Measurements from ENCODE around the gene ADAMTS10. TPM values are rescaled to one million over a fixed set of nuclear protein-coding genes. Genes with fewer than 3 reads are reported as not detected.
"Not testable (repeated sequence)": the region's sequence is repeated elsewhere in the genome, so short reads cannot be mapped to it uniquely, and the experiment has no call there.

ADAMTS10 gene
- total RNA-seq, 1 experiment from 2014 or later, result 14.5 TPM

- in situ Hi-C loops (cut with HindIII; ENCODE audit: low sequenced_read_pairs), result no loop called here
- no peak for DNase-seq (ENCODE audit: low spot score)
Observed at GRCh38 chr19:8601796-8602195, 8.7 kb downstream of the ADAMTS10 start.

GRCh38 chr19:8600816-8601215, 9.7 kb downstream of the ADAMTS10 start:
- in situ Hi-C loops (cut with HindIII; ENCODE audit: low sequenced_read_pairs), result no loop called here
- DNase-seq (ENCODE audit: low spot score), result no peak

DNA sequence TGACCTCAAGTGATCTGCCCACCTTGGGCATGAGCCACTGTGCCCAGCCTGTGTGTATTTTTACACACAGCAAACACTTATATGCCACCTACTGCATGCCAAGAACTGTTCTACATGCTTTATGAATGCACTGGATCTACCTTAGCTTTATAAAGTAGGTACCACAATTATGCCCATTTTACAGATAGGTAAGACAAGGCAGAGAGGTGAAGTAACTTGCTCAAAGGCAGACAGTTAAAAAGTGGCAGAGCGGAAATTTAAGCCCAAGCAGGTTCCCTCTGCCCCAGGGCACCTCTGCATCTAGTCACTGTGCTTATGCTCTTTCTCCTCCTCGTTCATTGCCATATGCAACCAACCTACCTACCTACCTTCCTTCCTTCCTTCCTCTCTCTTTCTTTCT, 10.5 kb downstream of the ADAMTS10 start:
- DNase-seq (ENCODE audit: low spot score), result no peak
- in situ Hi-C loops (cut with HindIII; ENCODE audit: low sequenced_read_pairs), result no loop called here

GRCh38 chr19:8596168-8596567, 14.3 kb downstream of the ADAMTS10 start:
- no peak for DNase-seq (ENCODE audit: low spot score)
- in situ Hi-C loops (cut with HindIII; ENCODE audit: low sequenced_read_pairs), result no loop called here

DNA sequence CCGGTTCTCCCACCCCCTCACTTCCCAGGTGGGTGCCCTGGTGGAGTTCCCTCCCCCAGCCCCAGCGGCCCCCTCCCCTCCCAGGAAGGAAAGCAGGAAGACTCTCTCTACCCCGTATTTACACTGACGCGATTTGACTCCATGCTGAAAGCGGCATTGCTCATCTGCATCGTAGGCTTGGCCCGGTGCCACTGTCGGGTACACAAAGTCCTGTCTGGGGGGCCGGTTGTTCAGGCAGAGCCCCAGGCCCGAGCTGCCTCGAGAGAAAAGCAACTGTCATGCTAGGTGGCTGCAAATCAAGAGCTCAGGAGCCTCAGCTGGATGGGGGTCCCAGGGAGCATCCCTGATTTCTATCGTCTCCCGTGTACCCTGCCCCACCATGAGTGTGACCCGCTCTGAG, 14.9 kb downstream of the ADAMTS10 start:
- in situ Hi-C loops (cut with HindIII; ENCODE audit: low sequenced_read_pairs), result no loop called here
- DNase-seq (ENCODE audit: low spot score), result no peak

GRCh38 chr19:8593931-8594330, 16.6 kb downstream of the ADAMTS10 start:
- in situ Hi-C loops (cut with HindIII; ENCODE audit: low sequenced_read_pairs), result no loop called here
- no peak for DNase-seq (ENCODE audit: low spot score)

GRCh38 chr19:8592231-8593009, 18.1 kb downstream of the ADAMTS10 start:
- in situ Hi-C loops (cut with HindIII; ENCODE audit: low sequenced_read_pairs), result no loop called here
- peak; percentile 22 for DNase-seq (ENCODE audit: low spot score)

GRCh38 chr19:8589177-8589714, 21.3 kb downstream of the ADAMTS10 start:
- no peak for DNase-seq (ENCODE audit: low spot score)
- in situ Hi-C loops (cut with HindIII; ENCODE audit: low sequenced_read_pairs), result no loop called here

DNA sequence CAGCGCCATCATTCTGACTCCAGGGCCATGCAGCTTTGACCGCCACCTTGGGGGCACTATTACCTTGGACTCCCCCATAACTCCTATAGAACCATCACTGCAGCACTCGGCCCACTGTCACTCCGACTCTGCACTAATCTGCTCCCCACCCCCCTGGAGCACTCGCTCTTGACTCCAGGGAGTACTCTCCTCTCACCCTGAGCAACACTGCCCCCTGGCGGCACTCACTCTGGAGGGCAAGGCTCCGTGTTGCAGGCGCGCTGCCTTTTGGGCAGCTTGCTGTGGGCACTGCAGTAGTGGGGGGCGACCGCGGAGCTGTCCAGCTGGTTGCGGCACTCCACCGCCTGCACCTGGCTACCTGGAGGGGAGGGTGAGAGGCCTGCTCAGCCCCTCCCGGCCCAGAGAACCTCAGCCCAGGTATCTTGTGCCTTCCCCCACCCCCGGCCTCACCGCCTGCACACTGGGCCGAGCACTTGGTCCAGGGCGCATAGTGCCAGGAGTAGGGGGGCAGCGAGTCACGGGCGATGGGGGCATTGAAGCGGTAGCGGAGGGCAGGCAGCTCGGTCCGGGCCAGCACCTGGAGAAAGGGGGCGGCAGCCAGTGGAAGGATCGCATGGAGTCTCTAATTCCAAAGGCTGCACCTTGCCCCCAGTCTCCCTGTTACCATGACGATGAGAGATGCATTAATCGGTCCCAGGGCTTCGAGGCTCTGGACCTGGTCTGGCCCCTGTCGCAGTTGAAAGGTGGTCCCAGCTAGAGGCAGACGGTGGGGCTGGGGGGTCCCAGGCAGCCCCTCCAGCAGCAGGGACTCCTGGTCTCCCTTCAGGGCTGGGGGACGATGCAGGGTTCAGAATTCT, 24.4 kb downstream of the ADAMTS10 start:
- no peak for DNase-seq (ENCODE audit: low spot score)
- in situ Hi-C loops (cut with HindIII; ENCODE audit: low sequenced_read_pairs), result no loop called here

- in situ Hi-C loops (cut with HindIII; ENCODE audit: low sequenced_read_pairs), result no loop called here
Observed at GRCh38 chr19:8584965-8585893, 25.3 kb downstream of the ADAMTS10 start.

DNA sequence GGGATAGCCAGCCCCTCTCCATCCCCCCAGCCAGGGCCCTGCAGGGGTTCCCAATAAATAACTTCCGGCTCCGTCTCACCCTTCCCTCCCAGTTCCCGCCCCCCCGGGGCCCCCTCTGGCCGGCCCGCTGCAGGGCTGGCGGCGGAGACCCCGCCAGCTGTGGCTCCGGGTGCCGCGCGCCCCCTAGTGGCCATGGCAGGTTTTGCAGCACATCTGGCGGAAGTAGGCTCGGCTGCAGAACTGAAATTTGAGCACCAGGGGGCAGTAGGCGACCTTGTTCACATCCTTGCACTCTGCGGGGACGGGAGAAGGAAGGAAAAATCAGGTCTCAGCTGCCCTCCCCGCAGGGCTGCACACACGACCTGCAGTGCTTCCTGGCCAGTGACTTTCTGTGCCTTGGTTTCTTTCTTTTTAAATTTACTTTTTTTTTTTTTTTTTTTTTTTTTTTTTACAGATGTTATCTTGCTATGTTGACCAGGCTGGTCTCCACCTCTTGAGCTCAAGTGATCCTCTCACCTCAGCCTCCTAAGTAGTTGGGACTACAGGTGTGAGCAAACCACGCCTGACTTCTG, 29.7 kb downstream of the ADAMTS10 start:
- in situ Hi-C loops (cut with HindIII; ENCODE audit: low sequenced_read_pairs), result no loop called here
- peak; percentile 28 for DNase-seq (ENCODE audit: low spot score)

More at GRCh38 chr19:8584965-8585893, 25.3 kb downstream of the ADAMTS10 start:
- no peak for DNase-seq (ENCODE audit: low spot score)

- peak; percentile 35 for DNase-seq (ENCODE audit: low spot score)
- in situ Hi-C loops (cut with HindIII; ENCODE audit: low sequenced_read_pairs), result no loop called here
Observed at GRCh38 chr19:8578642-8579265, 31.8 kb downstream of the ADAMTS10 start.

- in situ Hi-C loops (cut with HindIII; ENCODE audit: low sequenced_read_pairs), result no loop called here
Observed at GRCh38 chr19:8577741-8578140, 32.8 kb downstream of the ADAMTS10 start.

DNA sequence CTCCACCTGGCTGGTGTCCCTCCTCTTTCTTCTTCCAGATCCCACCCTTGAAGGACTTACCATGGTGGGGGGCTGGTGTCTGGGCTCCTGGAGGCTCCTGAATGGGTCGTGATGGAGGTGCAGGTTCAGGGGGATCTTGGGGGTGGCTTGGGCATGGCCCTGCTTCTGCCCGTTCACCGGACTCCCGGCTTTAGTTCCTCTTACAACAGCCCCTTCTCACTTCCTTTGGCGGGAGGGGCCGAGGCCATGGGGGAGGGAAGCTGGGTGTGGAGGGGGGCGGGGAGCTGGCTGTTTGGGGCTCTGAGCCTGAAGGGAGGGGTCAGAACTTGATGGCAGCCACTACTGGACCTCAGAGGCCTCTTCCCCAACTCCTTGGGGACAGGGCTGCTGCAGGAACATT, 33.3 kb downstream of the ADAMTS10 start, which contains the start of gene MYO1F:
Gene MYO1F (minus strand): TSS at position 196 of the 400 bp plus-strand sequence. CDS start 133 bp downstream, at position 63.
- no peak for DNase-seq (ENCODE audit: low spot score)
- in situ Hi-C loops (cut with HindIII; ENCODE audit: low sequenced_read_pairs), result no loop called here

More at GRCh38 chr19:8577741-8578140, 32.8 kb downstream of the ADAMTS10 start:
- no peak for DNase-seq (ENCODE audit: low spot score)

DNA sequence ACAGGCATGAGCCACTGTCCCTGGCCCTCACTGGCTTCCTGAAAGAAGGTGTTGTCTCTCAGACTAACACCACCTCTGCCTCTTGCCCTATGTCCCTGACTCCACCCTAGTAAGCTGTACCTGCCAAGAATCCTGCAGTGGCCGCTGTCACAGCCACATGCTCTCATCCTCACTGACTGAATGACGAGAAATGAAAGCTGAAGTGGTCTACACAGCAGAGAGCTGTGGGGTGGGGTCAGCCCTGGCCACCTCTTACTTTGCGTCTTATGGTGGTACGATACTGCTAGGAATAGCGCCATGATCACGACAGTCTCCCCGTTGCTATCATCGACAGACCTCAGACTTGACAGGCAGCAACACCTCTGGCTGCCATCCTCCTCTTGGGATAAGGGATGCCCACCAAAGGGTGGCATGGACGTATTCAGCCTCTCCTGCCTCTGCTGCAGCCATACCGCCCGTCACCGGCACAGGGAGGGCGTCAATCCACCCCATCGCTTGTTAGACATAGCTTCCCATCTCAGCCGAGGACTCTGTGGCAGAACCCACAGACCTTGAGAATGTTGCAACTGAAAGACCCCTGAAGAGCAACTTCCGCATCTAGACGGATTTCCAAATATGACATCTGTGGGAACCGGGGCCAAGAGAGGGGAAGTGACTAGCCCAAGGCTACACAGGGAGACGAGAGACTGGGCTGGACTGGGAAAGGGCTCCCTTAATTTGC, 34.1 kb downstream of the ADAMTS10 start:
- DNase-seq (ENCODE audit: low spot score), result no peak
- in situ Hi-C loops (cut with HindIII; ENCODE audit: low sequenced_read_pairs), result no loop called here

- in situ Hi-C loops (cut with HindIII; ENCODE audit: low sequenced_read_pairs), result no loop called here
- no peak for DNase-seq (ENCODE audit: low spot score)
Observed at GRCh38 chr19:8575467-8575997, 35.0 kb downstream of the ADAMTS10 start.

DNA sequence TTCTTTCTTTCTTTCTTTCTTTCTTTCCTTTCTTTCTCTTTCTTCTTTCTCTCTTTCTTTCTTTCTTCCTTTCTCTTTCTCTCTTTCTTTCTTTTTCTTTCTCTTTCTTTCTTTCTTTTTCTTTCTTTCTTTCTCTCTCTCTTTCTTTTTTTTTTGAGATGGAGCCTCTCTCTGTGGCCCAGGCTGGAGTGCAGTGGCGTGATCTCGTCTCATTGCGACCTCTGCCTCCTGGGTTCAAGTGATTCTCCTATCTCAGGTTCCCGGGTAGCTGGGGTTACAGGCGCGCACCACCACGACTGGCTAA, 35.9 kb downstream of the ADAMTS10 start:
- in situ Hi-C loops (cut with HindIII; ENCODE audit: low sequenced_read_pairs); DNase-seq (ENCODE audit: low spot score): not testable (repeated sequence)
